Measurements from ENCODE around the gene PRL. TPM values are rescaled to one million over a fixed set of nuclear protein-coding genes. Genes with fewer than 3 reads are reported as not detected.

Gene PRL
- total and polyA plus RNA-seq, 2 of the 13 experiments (the other 11 are each of a cell fraction or from before 2014, with no cell fraction given): not detected

DNA sequence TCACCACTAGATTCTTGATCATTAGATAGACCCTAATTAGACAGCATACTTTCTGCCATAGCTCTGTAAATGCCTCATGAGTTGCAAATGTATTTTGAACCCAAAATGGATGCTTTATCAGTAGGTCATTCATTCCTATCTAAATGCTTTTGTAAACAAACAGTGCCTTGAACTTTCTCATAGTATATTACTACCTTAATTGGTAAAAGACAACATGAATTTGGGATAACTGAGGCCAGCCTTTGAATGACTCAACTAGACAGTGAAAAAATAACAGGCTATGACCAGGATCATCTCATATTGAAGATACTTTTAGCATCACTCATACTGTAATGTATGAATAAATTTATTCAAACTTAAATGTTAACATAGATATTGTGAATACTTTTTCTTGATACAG is 37.0 kb upstream of the PRL start (continued):
- TF ChIP-seq, protein P1, sequence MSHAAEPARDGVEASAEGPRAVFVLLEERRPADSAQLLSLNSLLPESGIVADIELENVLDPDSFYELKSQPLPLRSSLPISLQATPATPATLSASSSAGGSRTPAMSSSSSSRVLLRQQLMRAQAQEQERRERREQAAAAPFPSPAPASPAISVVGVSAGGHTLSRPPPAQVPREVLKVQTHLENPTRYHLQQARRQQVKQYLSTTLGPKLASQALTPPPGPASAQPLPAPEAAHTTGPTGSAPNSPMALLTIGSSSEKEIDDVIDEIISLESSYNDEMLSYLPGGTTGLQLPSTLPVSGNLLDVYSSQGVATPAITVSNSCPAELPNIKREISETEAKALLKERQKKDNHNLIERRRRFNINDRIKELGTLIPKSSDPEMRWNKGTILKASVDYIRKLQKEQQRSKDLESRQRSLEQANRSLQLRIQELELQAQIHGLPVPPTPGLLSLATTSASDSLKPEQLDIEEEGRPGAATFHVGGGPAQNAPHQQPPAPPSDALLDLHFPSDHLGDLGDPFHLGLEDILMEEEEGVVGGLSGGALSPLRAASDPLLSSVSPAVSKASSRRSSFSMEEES (CRISPR knock-in tag; IDR thresholded peaks at IDR 0.05): no peak

DNA sequence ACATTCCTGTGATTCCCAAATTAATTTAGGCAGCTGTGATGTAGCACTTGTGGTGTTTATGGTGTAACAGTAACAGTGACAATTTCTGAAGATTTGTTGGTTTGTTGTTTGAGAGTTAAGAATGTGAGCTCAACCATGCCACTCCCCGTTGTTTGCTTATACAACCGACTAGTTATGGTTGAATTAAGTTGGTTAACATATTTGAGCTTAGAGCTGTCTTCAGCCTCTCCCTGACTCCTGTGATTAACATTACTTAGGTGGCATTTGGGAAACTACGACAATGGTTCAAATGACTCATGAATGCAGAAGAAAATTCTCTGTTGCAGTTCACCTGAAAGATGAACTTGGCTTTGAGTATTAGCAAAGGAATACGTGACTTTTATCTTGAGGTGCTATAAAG is 35.9 kb upstream of the PRL start:
- H3K4me2 ChIP-seq (ENCODE audit: low read depth, low read length): no peak overlapping the region
- POLR2A ChIA-PET: no interaction called here
- no peaks in the 10 kb centered on the region for H3K36me3 ChIP-seq (replicated peaks in 1 of 2; ENCODE audit: control insufficient read depth in 1 of 2, insufficient read depth in 2 of 2, low read length in 2 of 2)
- in situ Hi-C loops (cut with HindIII; ENCODE audit: extremely low pct_ligation_motif_present, low pct_unique_long_range_greater_than_20kb) (no loop called here), intact Hi-C loops (cut with micrococcal nuclease; ENCODE audit: unreplicated experiment) (no loop called here)
- H3K4me1 ChIP-seq (ENCODE audit: insufficient read depth, low read length): no peaks in the 10 kb centered on the region
- no peaks in the 10 kb centered on the region for H3K79me2 ChIP-seq (ENCODE audit: insufficient read depth, low read length)
- no peak overlapping the region for H3K9ac ChIP-seq (ENCODE audit: insufficient read depth, low read depth, low read length)
- no peak overlapping the region for H2AFZ ChIP-seq (ENCODE audit: low read length)
- no peaks in the 10 kb centered on the region for H4K20me1 ChIP-seq (ENCODE audit: insufficient read depth, low read length)
- CTCF ChIA-PET (ENCODE audit: low intra/inter-chr PET ratio, low total read pairs): no interaction called here
- H3K27me3 ChIP-seq (ENCODE audit: control insufficient read depth in 1 of 2, insufficient read depth in 2 of 2, low read length in 2 of 2): no peaks in the 10 kb centered on the region; a peak in 1 of 5 replicates
- DNase-seq (ENCODE audit: low spot score) (no peak), ATAC-seq (no peak), FAIRE-seq (no peak)
- no peak overlapping the region for H3K27ac ChIP-seq (ENCODE audit: extremely low read length, insufficient read depth, low read length)
- peaks cover 80% of the 10 kb centered on the region for H3K9me3 ChIP-seq (ENCODE audit: low read length)
- no TSS peak for BruUV-seq (replicated peaks)
- TF ChIP-seq HMG20B (CRISPR knock-in tag; conservative IDR thresholded peaks at IDR 0.05) (no peak), NR2C2 (CRISPR knock-in tag; IDR thresholded peaks at IDR 0.05; ENCODE audit: borderline replicate concordance) (no peak), MAFK (conservative IDR thresholded peaks at IDR 0.05 in 1 of 2, IDR thresholded peaks at IDR 0.05 in 1 of 2; ENCODE audit: low read length in 2 of 2) (no peak), SMC3 (IDR thresholded peaks at IDR 0.05; ENCODE audit: low read length) (no peak), ESRRA (CRISPR knock-in tag; IDR thresholded peaks at IDR 0.05; ENCODE audit: low read depth) (no peak), RBM39 (IDR thresholded peaks at IDR 0.05; ENCODE audit: low read depth, low read length, poor library complexity, severe bottlenecking) (no peak)
- TF ChIP-seq, protein P2, sequence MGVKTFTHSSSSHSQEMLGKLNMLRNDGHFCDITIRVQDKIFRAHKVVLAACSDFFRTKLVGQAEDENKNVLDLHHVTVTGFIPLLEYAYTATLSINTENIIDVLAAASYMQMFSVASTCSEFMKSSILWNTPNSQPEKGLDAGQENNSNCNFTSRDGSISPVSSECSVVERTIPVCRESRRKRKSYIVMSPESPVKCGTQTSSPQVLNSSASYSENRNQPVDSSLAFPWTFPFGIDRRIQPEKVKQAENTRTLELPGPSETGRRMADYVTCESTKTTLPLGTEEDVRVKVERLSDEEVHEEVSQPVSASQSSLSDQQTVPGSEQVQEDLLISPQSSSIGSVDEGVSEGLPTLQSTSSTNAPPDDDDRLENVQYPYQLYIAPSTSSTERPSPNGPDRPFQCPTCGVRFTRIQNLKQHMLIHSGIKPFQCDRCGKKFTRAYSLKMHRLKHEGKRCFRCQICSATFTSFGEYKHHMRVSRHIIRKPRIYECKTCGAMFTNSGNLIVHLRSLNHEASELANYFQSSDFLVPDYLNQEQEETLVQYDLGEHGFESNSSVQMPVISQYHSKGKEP (CRISPR knock-in tag; IDR thresholded peaks at IDR 0.05): no peak
- no peak overlapping the region for H3K4me3 ChIP-seq (replicated peaks in 1 of 3; ENCODE audit: insufficient read depth in 1 of 3, low read depth in 2 of 3, low read length in 3 of 3)
- WGBS (ENCODE audit: low lambda C conversion rate): 8% methylated on average over 4 of the region's 4 CpGs

All from HepG2 (cell line).